ENCODE results near the gene RCBTB1.

DNA sequence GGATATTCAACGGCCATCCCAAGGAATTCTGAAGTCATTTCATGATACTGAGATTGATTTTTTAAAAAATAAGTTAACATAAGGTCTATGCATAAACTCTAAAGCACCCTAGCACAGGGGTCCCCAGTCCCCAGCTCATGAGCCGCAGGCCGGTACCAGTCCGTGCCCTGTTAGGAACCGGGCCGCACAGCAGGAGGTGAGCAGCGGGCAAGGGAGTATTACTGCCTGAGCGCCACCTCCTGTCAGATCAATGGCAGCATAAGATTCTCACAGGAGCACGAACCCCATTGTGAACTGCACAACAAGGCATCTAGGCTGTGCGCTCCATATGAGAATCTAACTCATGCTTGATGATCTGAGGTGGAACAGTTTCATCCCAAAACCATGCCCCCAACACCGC lies 31.0 kb downstream of the RCBTB1 start:
- TF ChIP-seq SIN3A (IDR thresholded peaks at IDR 0.05; ENCODE audit: borderline replicate concordance, insufficient read depth, low read length) (no peak), POLR2AphosphoS5 (IDR thresholded peaks at IDR 0.05; ENCODE audit: low read depth, low read length) (no peak), TAF1 (IDR thresholded peaks at IDR 0.05; ENCODE audit: borderline replicate concordance, insufficient read depth, low read length) (no peak)
- TF ChIP-seq, protein P1, sequence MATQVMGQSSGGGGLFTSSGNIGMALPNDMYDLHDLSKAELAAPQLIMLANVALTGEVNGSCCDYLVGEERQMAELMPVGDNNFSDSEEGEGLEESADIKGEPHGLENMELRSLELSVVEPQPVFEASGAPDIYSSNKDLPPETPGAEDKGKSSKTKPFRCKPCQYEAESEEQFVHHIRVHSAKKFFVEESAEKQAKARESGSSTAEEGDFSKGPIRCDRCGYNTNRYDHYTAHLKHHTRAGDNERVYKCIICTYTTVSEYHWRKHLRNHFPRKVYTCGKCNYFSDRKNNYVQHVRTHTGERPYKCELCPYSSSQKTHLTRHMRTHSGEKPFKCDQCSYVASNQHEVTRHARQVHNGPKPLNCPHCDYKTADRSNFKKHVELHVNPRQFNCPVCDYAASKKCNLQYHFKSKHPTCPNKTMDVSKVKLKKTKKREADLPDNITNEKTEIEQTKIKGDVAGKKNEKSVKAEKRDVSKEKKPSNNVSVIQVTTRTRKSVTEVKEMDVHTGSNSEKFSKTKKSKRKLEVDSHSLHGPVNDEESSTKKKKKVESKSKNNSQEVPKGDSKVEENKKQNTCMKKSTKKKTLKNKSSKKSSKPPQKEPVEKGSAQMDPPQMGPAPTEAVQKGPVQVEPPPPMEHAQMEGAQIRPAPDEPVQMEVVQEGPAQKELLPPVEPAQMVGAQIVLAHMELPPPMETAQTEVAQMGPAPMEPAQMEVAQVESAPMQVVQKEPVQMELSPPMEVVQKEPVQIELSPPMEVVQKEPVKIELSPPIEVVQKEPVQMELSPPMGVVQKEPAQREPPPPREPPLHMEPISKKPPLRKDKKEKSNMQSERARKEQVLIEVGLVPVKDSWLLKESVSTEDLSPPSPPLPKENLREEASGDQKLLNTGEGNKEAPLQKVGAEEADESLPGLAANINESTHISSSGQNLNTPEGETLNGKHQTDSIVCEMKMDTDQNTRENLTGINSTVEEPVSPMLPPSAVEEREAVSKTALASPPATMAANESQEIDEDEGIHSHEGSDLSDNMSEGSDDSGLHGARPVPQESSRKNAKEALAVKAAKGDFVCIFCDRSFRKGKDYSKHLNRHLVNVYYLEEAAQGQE (IDR thresholded peaks at IDR 0.05; ENCODE audit: insufficient read depth in 1 of 2, low read depth in 2 of 2, low read length in 2 of 2): no peak
